ENCODE data around the gene COLEC12. TPM values are rescaled to one million over a fixed set of nuclear protein-coding genes. Genes with fewer than 3 reads are reported as not detected.

COLEC12 gene
- total RNA-seq, 4 donors from 2014 or later = 20.9 to 75.1 (median 50.4) TPM

GRCh38 chr18:434410-434809 is 66.1 kb downstream of the COLEC12 start:
- TF ChIP-seq CTCF (IDR thresholded peaks at IDR 0.05; ENCODE audit: low read depth) = no peak

GRCh38 chr18:433960-434359 is 66.5 kb downstream of the COLEC12 start:
- no peak for TF ChIP-seq CTCF (IDR thresholded peaks at IDR 0.05; ENCODE audit: low read depth)

DNA sequence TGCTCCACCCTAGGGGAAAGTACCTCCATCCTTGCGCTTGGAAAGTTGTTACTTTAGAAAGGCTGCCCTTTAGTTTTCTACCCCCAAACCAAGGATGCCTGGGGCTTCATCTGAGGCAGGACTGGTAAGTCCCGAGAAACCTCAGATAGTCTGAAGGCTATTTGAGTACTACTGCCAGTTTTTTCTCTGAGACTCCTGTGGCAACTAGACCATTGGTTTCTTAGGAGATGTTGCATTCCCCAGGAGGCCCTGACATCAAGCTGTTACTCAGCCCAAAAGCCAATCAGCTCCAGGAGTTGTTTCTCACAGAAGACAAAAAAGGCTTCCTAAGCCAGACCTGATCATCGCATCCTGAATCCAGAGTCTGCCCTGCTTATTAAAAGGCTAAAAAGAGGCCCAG is 67.2 kb downstream of the COLEC12 start:
- no peak for TF ChIP-seq CTCF (IDR thresholded peaks at IDR 0.05; ENCODE audit: low read depth)

DNA sequence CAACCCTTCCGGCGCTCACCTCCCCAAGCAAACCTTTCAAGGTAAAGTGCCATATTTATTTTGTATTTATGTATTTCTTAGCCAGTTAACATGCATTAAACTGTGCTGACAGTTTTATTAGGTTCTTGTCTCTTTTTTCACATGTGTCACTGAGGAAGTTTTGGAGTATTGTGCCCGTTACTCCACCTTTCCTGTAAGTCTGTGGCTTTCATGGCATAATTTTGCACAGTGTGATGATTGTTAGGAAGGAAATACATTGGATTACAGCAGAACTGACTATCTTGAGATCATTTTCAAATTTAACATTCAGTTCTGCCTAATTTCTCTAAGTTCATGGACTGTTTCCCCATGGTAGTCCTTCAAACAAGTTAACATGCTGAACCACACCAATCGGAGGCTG is 67.7 kb downstream of the COLEC12 start:
- TF ChIP-seq CTCF (IDR thresholded peaks at IDR 0.05; ENCODE audit: low read depth) = no peak

DNA sequence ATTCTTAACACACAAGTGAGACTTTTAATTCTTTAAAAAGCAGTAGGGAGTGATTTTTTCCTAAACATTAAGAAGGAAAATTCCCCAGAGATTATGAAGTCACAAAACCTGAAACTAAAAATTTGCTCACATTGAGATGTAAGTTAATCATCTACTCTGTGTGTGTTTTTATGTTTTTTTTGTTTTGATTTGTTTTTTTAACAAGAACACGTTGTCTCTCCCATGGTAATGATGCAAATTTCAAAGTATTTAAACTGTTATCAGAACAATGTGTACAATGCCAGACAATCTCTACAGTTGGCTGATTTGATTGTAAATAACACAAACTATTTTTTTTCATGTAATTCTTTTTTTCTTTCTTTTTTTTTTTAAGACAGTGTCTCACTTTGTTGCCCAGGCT is 71.5 kb downstream of the COLEC12 start:
- TF ChIP-seq CTCF (IDR thresholded peaks at IDR 0.05; ENCODE audit: low read depth) = no peak

DNA sequence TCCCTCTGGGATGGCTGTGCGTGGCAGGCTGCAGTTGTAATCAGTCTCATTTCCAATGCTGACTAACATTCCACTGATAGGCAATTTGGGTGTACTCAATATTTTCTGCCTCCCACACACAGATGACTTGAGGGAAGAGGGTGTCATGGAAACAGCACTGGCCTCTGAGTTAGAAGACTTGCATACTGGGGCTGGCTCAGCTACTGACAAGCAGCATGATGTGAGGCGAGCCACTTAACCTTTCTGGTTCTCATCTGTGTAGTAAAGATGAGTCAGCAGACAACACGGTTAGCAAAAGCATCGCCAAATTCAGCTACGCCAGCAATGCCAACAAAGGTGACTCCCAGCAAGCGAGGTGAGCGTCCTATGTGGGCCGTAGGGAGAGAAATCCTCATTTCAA is 73.5 kb downstream of the COLEC12 start:
- TF ChIP-seq CTCF (IDR thresholded peaks at IDR 0.05; ENCODE audit: low read depth) = no peak

- no peak for TF ChIP-seq CTCF (IDR thresholded peaks at IDR 0.05; ENCODE audit: low read depth)
Measured at GRCh38 chr18:425106-425745, 75.3 kb downstream of the COLEC12 start.
